Dermis blood vessel endothelial cell (primary cell): ENCODE measurements around the gene GLDC. TPM values are rescaled to one million over a fixed set of nuclear protein-coding genes. Genes with fewer than 3 reads are reported as not detected.
"Not testable (repeated sequence)": the region's sequence is repeated elsewhere in the genome, so short reads cannot be mapped to it uniquely, and the experiment has no call there.

ENCODE experiments used
- DNase-seq: peaks from one replicate; pipeline ENCODE4 v3.0.0; 2010
- total RNA-seq: library from RNA; depleted of rRNA; stranded (reverse); fragments of >200 nt; gene quantifications from 2 replicates; pipeline ENCODE4 v1.2.3, GENCODE V29; 2014

The GLDC gene
- total RNA-seq, 1 donor from 2014 or later, result 3.2 TPM

GRCh38 chr9:6660512-6660911 lies 15.0 kb upstream of the GLDC start:
- no peak for DNase-seq

GRCh38 chr9:6658628-6659353 lies 13.3 kb upstream of the GLDC start:
- DNase-seq, result no peak

GRCh38 chr9:6656614-6657300 lies 11.2 kb upstream of the GLDC start:
- DNase-seq, result no peak

- no peak for DNase-seq
Observed at GRCh38 chr9:6655036-6655435, 9.5 kb upstream of the GLDC start.

- peak; percentile 35 for DNase-seq
Observed at GRCh38 chr9:6646293-6646636, 736 bp upstream of the GLDC start.

GRCh38 chr9:6645105-6645354 lies 499 bp downstream of the GLDC start:
- peak; percentile 19 for DNase-seq

GRCh38 chr9:6644346-6645104 lies 1.0 kb downstream of the GLDC start:
- DNase-seq, result no peak

GRCh38 chr9:6641961-6642360 lies 3.6 kb downstream of the GLDC start:
- DNase-seq, result no peak

GRCh38 chr9:6641561-6641960 lies 4.0 kb downstream of the GLDC start:
- DNase-seq, result no peak

GRCh38 chr9:6641056-6641455 lies 4.5 kb downstream of the GLDC start:
- DNase-seq, result no peak

- no peak for DNase-seq
Observed at GRCh38 chr9:6640268-6641051, 5.1 kb downstream of the GLDC start.

- no peak for DNase-seq
Observed at GRCh38 chr9:6639622-6640021, 5.9 kb downstream of the GLDC start.

- no peak for DNase-seq
Observed at GRCh38 chr9:6634444-6634843, 11.1 kb downstream of the GLDC start.

- DNase-seq, result no peak
Observed at GRCh38 chr9:6633378-6633777, 12.2 kb downstream of the GLDC start.

- DNase-seq, result no peak
Observed at GRCh38 chr9:6632516-6633183, 12.9 kb downstream of the GLDC start.

- DNase-seq, result no peak
Observed at GRCh38 chr9:6631207-6631512, 14.4 kb downstream of the GLDC start.

GRCh38 chr9:6630502-6631206 lies 14.9 kb downstream of the GLDC start:
- no peak for DNase-seq

- no peak for DNase-seq
Observed at GRCh38 chr9:6628704-6629103, 16.8 kb downstream of the GLDC start.

- no peak for DNase-seq
Observed at GRCh38 chr9:6625363-6625762, 20.2 kb downstream of the GLDC start.

GRCh38 chr9:6622784-6623183 lies 22.7 kb downstream of the GLDC start:
- DNase-seq, result not testable (repeated sequence)

- DNase-seq, result no peak
Observed at GRCh38 chr9:6620796-6621195, 24.7 kb downstream of the GLDC start.

- DNase-seq, result no peak
Observed at GRCh38 chr9:6620353-6620752, 25.2 kb downstream of the GLDC start.
